ENCODE measurements around the gene TMEM72.

The TMEM72 gene

GRCh38 chr10:44911081-44911540, at the start of gene TMEM72:
TMEM72 (plus strand) TSS chr10:44911337; CDS start chr10:44911513, 176 bp downstream.
- CTCF ChIA-PET, result interaction anchor here (1.2 to 1.3 kb wide), 2 partner anchors 12 to 22 kb away, joined by 3 to 4 read pairs; no protein-coding TSS in a partner anchor
- DNase-seq (ENCODE audit: extremely low spot score), result no peak
- POLR2A ChIA-PET, result no interaction called here
- TF ChIP-seq CTCF (IDR thresholded peaks at IDR 0.05; ENCODE audit: control extremely low read depth, extremely low read depth, low read depth, missing control alignments), result no peak

- CTCF ChIA-PET, result interaction anchor here (0.8 to 7.4 kb wide), 6 partner anchors 7 to 1192 kb away, joined by 3 to 58 read pairs (median 12); no protein-coding TSS in a partner anchor
- TF ChIP-seq CTCF (IDR thresholded peaks at IDR 0.05; ENCODE audit: control extremely low read depth, extremely low read depth, low read depth, missing control alignments), result no peak
- POLR2A ChIA-PET, result no interaction called here
- DNase-seq (ENCODE audit: extremely low spot score), result no peak
These were observed 49.0 kb upstream of the TMEM72 start for GRCh38 chr10:44862006-44862751.

GRCh38 chr10:44862924-44863323, 48.2 kb upstream of the TMEM72 start:
- ChIA-PET POLR2A (no interaction called here), CTCF (interaction anchor here (0.8 to 7.4 kb wide), 5 partner anchors 8 to 1193 kb away, joined by 3 to 58 read pairs (median 21); no protein-coding TSS in a partner anchor)
- no peak for DNase-seq (ENCODE audit: extremely low spot score)
- TF ChIP-seq CTCF (IDR thresholded peaks at IDR 0.05; ENCODE audit: control extremely low read depth, extremely low read depth, low read depth, missing control alignments), result no peak

- no peak for DNase-seq (ENCODE audit: extremely low spot score)
- POLR2A ChIA-PET, result no interaction called here
- CTCF ChIA-PET, result interaction anchor here (0.6 to 7.4 kb wide), 8 partner anchors 8 to 1193 kb away, joined by 3 to 58 read pairs (median 4); no protein-coding TSS in a partner anchor
- no peak for TF ChIP-seq CTCF (IDR thresholded peaks at IDR 0.05; ENCODE audit: control extremely low read depth, extremely low read depth, low read depth, missing control alignments)
These were observed 47.6 kb upstream of the TMEM72 start for GRCh38 chr10:44863344-44864047.

GRCh38 chr10:44864051-44864450, 47.1 kb upstream of the TMEM72 start:
- TF ChIP-seq CTCF (IDR thresholded peaks at IDR 0.05; ENCODE audit: control extremely low read depth, extremely low read depth, low read depth, missing control alignments), result no peak
- CTCF ChIA-PET, result interaction anchor here (0.6 to 7.4 kb wide), 11 partner anchors 9 to 1194 kb away, joined by 3 to 58 read pairs (median 3); no protein-coding TSS in a partner anchor
- POLR2A ChIA-PET, result no interaction called here
- no peak for DNase-seq (ENCODE audit: extremely low spot score)

- ChIA-PET CTCF (interaction anchor here (0.9 to 7.4 kb wide), 14 partner anchors 9 to 1194 kb away, joined by 3 to 58 read pairs (median 4); no protein-coding TSS in a partner anchor), POLR2A (no interaction called here)
- DNase-seq (ENCODE audit: extremely low spot score), result peak; percentile 89
- TF ChIP-seq CTCF (IDR thresholded peaks at IDR 0.05; ENCODE audit: control extremely low read depth, extremely low read depth, low read depth, missing control alignments), result peak; percentile 96
These were observed 46.4 kb upstream of the TMEM72 start for GRCh38 chr10:44864637-44865288.

All from GM10248 (cell line).